GM21423 (cell line): Measurements from ENCODE around the gene DHRSX.
"Not testable (repeated sequence)": the region's sequence is repeated elsewhere in the genome, so short reads cannot be mapped to it uniquely, and the experiment has no call there.

ENCODE experiments used
- ATAC-seq: cut with Tn5 transposase; IDR thresholded peaks from one replicate; pipeline ENCODE4 v1.9.1; 2021; ENCODE audit warnings: mild to moderate bottlenecking, moderate library complexity; ENCODE audit not compliant: unreplicated experiment

DHRSX gene

GRCh38 chrX:2477313-2477712 lies 23.5 kb downstream of the DHRSX start:
- ATAC-seq: not testable (repeated sequence)

DNA sequence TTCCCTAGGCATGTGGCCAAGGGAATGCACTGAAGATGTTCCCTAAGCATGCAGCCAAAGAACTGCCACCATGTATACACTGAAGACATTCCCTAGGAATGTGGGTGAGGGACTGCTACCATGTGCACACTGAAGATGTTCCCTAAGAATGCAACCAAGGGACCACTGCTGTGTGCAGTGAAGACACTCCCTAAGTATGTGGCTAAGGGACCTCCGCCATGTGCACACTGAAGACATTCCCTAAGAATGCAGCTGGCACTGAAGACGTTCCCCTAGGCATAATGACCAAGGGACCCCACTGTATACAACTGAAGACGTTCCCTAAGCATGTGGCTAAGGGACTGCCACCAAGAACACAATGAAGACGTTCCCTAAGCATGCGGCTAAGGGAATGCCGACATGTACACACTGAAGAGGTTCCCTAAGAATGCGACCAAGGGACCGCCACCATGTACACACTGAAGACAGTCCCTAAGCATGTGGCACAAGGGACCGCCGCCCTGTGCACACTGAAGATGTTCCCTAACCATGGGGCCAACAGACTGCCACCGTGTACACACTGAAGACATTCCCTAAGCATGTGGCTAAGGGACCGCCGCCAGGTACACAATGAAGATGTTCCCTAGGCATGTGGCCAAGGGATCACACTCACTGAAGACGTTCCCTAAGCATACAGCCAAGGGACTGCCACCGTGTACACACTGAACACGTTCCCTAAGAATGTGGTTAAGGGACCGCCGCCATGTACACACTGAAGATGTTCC lies 25.6 kb downstream of the DHRSX start:
- ATAC-seq: no peak

GRCh38 chrX:2474280-2474962 lies 26.4 kb downstream of the DHRSX start:
- ATAC-seq: no peak

GRCh38 chrX:2473064-2473463 lies 27.7 kb downstream of the DHRSX start:
- not testable (repeated sequence) for ATAC-seq

GRCh38 chrX:2471641-2472040 lies 29.1 kb downstream of the DHRSX start:
- ATAC-seq: no peak

- not testable (repeated sequence) for ATAC-seq
Observed at GRCh38 chrX:2471126-2471525, 29.6 kb downstream of the DHRSX start.

- not testable (repeated sequence) for ATAC-seq
Observed at GRCh38 chrX:2469852-2470251, 30.9 kb downstream of the DHRSX start.

- ATAC-seq: no peak
Observed at GRCh38 chrX:2469196-2469685, 31.5 kb downstream of the DHRSX start.

DNA sequence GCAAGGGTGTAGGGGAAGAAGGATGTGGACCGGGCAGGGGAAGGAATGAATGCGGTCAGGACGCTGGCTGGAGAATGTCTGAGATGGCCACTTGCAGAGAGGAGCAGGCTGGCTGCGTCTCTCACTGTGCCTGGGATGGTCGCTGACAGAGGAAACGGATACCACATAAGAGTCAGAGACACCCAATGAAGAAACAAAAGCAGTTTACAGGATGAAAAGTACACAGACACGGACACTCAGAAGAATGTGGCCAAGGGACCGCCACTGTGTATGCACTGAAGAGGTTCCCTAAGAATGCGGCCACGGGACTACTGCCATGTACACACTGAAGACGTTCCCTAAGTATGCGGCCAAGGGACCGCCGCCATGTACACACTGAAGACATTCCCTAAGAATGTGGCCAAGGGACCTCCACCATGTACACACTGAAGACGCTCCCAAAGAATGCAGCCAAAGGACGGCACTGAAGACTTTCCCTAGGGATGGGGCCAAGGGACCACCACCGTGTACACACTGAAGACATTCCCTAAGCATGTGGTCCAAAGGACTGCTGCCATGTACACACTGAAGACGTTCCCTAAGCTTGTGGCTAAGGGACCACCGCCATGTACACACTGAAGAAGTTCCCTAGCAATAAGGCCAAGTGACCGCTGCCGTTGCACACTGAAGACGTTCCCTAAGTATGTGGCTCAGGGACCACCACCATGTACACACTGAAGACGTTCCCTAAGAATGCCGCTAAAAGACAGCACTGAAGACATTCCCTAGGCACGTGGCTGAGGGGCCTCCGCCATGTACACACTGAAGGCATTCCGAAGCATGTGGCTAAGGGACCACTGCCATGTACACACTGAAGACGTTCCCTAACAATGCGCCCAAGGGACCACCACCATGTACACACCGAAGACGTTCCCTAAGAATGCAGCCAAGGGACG lies 32.2 kb downstream of the DHRSX start:
- ATAC-seq: no peak

GRCh38 chrX:2466876-2467656 lies 33.7 kb downstream of the DHRSX start:
- no peak for ATAC-seq

- no peak for ATAC-seq
Observed at GRCh38 chrX:2464677-2465166, 36.1 kb downstream of the DHRSX start.

GRCh38 chrX:2463973-2464676 lies 36.7 kb downstream of the DHRSX start:
- ATAC-seq: no peak

GRCh38 chrX:2463481-2463880 lies 37.3 kb downstream of the DHRSX start:
- not testable (repeated sequence) for ATAC-seq

GRCh38 chrX:2462780-2463179 lies 38.0 kb downstream of the DHRSX start:
- no peak for ATAC-seq

- ATAC-seq: no peak
Observed at GRCh38 chrX:2462074-2462473, 38.7 kb downstream of the DHRSX start.

DNA sequence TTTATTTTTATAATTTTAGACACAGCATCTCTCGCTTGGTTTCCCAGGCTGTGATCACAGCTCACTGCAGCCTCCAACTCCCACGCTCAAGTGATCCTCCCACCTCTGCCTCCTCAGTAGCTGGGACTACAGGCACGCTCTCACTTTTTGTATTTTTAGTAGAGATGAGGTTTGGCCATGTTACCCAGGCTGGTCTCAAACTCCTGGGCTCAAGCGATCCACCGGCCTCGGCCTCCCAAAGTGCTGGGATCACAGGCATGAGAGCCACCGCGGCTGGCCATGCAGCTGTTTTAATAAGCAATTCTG lies 39.1 kb downstream of the DHRSX start:
- ATAC-seq: no peak

- not testable (repeated sequence) for ATAC-seq
Observed at GRCh38 chrX:2460821-2461710, 39.7 kb downstream of the DHRSX start.

DNA sequence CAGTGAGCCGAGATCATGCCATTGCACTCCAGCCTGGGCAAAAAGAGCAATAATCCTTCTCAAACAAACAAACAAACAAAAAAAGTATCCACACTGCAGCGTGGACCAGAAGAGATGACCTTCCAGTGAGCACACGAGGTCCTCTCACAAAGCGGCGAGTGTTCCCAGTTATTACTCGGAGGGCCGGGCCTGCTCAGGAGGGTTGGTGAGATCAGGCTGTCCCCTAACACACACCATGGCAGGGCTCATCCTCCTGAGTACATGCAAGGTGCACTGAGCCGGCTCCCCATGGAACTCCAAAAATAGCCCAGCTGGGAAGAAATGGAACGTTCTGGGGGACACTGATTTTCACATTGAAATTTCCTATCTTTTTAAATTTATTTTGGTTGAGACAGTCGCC lies 40.7 kb downstream of the DHRSX start:
- not testable (repeated sequence) for ATAC-seq

- no peak for ATAC-seq
Observed at GRCh38 chrX:2458309-2458708, 42.5 kb downstream of the DHRSX start.
